HG03575 (cell line): ENCODE data around the gene CACNA2D1.

Source experiments
- ATAC-seq: cut with Tn5 transposase; IDR thresholded peaks from one replicate; pipeline ENCODE4 v1.9.1; 2021; ENCODE audit not compliant: unreplicated experiment, insufficient number of reproducible peaks, low FRiP score; ENCODE audit errors: extremely low read depth

The CACNA2D1 gene

DNA sequence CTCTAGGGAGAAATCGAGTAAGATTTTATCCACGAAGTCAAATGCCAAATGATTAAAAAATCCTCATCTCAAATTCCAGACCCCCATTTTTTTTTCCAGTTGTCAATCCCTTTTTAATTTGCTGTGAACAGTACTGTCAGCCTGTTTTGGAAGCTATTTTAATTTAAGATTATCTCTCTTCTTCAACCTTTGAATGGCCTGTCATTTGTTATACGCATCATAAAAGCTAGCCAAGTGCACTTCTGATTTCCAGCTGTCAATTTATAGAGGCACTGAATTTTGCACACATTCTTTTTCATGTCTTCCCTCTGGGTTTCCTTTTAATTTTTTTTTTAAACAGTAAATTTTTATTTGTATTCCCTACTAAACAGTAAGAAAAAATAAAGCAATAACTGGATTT is 337.4 kb downstream of the CACNA2D1 start:
- ATAC-seq = no peak

DNA sequence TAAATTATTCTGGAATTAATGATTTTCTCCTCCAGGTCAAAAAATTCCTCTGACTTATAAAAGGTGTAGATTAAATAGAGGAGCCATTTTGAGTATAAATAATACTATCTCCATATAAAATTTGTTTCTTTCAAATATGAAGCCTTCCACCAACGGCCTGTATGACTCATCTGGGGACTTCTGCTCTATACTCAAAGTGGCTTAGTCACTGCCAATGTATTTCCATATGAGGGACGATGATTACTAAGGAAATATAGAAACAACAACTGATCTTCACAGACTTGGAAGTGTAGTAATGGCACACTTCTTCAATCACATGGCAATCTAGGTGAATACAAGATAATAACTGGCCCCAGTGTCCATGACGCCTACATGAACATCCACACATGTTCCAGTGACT is 338.1 kb downstream of the CACNA2D1 start:
- no peak for ATAC-seq

DNA sequence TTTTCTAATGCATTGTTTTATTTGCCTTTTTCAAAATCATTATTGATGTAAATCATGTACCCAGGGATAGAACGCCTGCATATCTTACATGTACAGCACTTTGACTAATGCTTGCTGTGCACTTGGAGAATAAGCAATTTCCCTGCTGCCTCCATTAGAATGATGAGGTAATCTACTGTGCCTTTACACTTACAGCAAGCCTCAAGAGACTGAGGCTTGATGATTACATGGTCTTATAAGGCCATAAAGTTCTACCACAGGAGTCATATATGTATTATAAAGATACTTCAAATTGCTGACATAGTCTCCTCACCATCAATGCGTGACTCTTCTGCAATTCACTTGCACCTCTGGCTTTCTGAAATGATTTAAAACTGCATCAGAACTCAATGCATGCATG is 345.2 kb downstream of the CACNA2D1 start:
- no peak for ATAC-seq

- no peak for ATAC-seq
Observed at GRCh38 chr7:82091126-82091684, 352.4 kb downstream of the CACNA2D1 start.

DNA sequence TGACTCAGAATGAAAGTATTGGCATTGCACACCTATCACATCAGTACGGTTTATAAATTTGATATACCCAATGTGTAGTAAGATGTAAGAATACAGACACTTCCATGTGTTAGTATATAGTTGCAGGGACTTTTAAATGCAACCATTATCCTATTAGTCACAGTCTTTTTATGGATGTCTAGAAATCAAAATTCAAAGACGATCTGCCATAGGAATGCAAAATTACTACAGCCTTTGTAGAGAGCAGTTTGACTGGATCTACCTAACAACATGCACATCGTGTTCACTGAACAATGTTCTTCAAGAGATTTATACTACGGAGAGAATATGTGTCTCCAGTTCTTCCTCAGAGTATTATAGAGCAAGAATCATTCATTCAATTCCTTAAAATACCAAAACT is 356.5 kb downstream of the CACNA2D1 start:
- ATAC-seq = no peak

DNA sequence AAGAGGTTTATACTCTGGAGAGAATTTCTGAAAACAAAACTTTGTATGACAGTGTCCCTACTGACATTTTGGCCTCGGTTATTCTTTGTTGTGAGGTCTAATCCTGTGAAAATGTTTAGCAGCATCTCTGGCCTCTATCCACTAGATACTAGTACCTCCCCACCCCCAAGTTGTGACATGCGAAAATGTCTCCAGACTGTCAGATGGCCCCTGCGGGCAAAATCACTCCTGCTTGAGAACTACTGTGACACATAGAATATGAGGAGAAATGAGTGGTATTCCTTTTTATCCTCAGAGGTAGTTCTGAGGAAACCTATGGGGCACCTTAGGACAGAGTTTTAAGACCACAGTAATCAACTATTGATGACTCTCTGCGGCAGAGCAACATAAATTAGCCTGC is 358.5 kb downstream of the CACNA2D1 start:
- ATAC-seq = no peak

GRCh38 chr7:82081644-82082224 is 361.8 kb downstream of the CACNA2D1 start:
- ATAC-seq = no peak

DNA sequence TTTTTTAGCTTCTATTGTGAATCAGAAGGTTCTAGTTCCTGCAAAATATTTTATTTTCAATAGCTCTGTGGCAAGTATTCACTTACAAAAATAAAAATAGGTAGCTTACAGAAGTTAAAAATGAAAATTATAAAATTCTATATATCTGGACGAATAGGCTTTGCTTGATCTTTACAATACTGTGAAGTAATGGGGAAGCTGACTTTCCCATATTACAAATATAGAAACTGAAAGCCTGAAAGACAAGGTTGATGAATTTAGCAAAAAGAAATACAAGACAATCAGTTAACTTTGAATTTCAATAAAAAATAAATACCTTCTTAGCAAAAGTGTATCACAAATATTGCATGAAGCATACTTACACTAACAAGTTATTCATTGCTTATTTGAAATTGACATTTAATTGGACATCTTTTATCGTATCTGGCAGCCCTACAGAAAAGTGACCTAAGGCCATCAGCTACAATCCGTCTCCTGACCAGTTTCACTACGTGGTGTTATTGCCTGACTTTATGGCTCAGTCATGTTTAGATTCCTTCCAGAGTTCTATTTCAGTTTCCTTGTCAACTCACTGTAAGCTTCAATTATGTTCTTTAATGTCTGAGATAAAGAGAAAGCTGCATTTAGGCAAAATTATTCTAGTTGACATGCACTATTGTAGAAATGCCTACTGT is 363.2 kb downstream of the CACNA2D1 start:
- ATAC-seq = no peak

DNA sequence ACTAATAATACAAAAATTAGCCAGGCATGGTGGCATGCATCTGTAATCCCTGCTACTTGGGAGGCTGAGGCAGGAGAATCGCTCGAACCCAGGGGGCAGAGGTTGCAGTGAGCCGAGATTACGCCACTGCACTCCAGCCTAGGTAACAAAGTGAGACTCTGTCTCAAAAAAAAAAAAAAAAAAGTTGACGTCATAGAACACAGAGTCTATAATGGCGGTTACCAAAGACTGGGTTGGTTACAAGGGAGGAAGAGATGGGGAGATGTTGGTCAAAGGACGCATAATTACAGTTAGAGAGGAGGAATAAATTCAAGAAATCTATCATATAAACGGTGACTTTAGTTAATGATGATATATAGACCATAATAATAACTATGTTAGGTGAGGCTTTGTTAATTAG is 364.1 kb downstream of the CACNA2D1 start:
- ATAC-seq = no peak

DNA sequence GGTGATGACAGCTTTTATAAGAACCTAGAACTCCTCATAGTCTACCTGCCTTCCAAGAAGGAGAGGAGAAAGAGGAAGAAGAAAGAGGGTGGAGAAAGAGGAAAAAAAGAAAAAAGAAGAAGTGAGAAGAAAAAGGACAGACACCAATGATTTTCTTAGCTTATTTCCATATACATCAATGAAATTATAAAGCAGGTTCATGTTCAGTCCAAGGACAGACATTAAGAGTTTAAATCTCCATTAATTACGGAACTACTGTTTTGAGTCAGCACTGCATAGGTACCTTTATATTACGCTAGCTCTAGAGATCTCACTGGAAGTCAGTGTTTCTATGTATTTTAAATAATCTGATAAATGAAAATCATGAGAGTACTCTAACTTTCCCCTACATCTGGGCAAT is 364.8 kb downstream of the CACNA2D1 start:
- no peak for ATAC-seq

GRCh38 chr7:82071468-82071867 is 372.1 kb downstream of the CACNA2D1 start:
- ATAC-seq = no peak

- ATAC-seq = no peak
Observed at GRCh38 chr7:82067628-82068264, 375.8 kb downstream of the CACNA2D1 start.

DNA sequence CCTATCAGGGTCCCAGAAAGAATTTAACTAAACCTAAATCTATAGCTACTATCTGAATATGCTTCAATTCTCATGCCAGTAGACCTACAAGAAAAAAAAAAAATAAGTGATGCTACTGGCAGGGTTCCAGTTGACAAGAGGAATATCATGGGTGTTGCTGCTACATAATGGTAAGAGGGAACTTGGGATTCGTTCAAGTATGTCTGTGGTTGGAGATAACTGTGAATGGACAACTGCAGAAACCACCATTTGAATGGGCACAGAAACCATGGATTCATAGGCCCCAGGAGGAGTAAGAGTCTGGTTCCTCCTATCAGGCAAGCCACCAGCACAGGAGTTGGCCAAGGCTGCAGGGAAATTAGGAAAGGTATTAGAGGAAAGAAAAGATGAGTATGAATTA is 386.1 kb downstream of the CACNA2D1 start:
- no peak for ATAC-seq

DNA sequence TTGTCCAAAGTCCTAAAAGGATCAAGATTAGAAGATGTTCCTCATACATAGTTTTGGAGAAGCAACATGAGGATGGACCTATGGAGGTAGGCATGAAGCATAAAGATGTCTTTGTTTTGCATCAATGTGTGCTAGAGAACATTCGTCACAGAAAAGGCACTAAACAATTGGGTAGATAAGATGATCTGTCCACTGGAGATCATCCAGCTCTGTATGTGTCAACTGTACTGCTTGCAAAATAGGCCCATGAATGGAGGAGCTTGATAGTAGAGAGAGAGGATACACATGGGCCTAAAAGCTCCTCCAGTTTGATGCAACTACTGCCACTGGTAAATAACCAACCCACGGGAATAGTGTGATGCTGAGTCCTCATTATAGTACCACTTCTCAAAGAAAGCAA is 387.3 kb downstream of the CACNA2D1 start:
- no peak for ATAC-seq

DNA sequence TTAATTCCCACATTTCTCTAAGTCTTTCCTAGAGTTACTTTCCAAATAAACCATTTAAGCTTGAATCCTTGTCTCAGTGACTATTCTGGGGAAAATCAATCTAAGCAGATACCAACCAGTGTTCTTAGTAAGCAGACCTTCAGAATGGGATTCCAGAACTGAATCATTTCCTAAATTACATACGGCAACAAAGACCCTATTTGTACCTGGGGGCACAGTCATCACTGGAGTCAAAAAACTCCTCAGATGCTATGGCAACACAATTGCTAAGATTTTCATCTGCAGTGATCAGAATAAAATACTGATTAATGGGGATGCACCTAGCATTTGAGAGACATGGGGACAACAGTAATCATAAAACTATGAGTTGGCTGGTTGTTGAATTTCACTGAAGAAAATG is 389.0 kb downstream of the CACNA2D1 start:
- no peak for ATAC-seq

DNA sequence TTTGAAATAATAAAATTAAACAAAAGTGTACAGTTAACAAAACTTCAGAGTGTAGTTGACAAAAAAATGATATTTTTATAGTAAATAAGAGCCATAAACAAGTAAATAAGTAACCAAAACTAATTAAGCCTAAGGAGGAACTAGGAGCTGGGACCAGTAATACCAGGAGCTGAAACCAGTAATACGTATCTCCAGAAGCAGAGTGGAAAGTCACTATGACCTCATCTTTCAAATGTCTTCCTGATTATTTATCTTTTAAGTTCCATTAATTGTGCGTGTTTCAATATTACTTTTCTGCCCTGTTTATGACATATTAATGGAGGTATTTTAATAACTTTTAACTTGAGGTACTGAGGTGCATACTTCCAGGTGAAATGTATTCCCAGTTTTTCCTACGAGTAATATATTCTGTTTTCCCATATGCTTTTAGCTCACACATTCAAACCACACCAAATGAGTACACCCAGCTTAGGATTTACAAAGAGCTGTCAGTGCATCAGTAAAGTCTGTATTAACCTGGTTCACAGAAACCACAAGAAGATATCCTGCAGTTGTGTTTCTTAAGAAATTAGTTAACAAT is 390.0 kb downstream of the CACNA2D1 start:
- ATAC-seq = no peak

- ATAC-seq = no peak
Observed at GRCh38 chr7:82051601-82052000, 392.0 kb downstream of the CACNA2D1 start.

GRCh38 chr7:82050792-82051191 is 392.8 kb downstream of the CACNA2D1 start:
- ATAC-seq = no peak

- ATAC-seq = no peak
Observed at GRCh38 chr7:82049891-82050533, 393.6 kb downstream of the CACNA2D1 start.
